ENCODE results near the gene COL7A1. TPM values are rescaled to one million over a fixed set of nuclear protein-coding genes. Genes with fewer than 3 reads are reported as not detected.

Gene COL7A1
- total RNA-seq, 1 experiment from 2014 or later = 0.26 TPM

DNA sequence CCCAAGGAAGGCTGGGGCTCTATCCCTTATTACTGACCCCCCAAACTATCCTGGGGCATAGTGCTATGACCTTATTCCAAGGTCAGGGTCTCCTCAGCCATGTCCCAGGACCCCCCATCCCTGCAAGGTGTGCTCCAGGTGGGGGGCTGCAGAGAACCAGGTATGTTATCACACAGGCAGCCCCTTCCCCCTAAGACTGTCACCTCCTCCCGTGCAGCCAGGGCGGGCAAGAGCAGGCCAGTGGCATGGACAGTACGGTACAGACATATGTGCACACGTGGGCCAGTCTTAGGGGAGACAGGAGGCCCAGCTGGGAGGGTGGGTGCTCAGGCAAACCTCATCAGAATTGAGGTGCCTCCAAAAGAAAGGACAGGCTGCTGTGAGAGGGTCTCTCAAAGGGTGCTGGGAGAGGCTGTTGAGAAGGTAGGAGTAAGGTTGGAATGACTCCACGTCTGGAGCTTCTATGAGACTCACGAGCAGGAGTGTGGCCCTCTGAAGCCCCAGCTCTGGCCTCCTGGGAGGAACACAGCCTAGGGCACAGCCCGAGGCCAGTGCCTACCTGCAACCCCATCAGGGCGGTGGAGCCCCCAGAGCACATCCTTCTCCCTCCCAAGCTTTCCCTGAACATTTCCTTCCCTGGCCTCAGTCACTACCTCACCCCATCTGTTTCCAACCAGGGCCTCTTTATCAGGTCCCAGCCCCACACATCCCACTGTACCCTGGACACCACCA, 1.7 kb upstream of the COL7A1 start:
- in situ Hi-C loops (cut with HindIII; ENCODE audit: low pct_unique_long_range_greater_than_20kb, low sequenced_read_pairs) = no loop called here

DNA sequence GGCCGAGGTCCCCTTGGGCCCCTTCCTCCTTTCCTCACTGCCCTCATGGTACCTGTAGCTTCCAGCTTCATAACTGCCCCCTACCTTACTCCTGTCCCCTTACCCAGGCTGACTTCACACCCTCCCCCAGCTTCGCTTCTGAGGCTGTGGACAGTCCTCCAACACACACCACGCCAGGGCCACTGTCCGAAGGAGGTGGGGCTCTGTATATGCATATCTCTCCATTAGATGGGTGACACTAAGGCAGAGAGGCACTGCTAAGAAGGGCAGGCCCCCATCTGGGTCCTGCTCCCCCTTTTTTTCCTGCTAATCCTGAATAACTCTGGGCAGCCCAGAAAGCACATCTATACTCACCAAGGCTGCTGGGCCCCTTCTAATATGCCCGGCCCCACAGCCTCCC, 1.0 kb upstream of the COL7A1 start:
- in situ Hi-C loops (cut with HindIII; ENCODE audit: low pct_unique_long_range_greater_than_20kb, low sequenced_read_pairs) = no loop called here
- no peak for DNase-seq (ENCODE audit: low read depth, low spot score)

More for the DNA sequence above, 1.7 kb upstream of the COL7A1 start:
- no peak for DNase-seq (ENCODE audit: low read depth, low spot score)

DNA sequence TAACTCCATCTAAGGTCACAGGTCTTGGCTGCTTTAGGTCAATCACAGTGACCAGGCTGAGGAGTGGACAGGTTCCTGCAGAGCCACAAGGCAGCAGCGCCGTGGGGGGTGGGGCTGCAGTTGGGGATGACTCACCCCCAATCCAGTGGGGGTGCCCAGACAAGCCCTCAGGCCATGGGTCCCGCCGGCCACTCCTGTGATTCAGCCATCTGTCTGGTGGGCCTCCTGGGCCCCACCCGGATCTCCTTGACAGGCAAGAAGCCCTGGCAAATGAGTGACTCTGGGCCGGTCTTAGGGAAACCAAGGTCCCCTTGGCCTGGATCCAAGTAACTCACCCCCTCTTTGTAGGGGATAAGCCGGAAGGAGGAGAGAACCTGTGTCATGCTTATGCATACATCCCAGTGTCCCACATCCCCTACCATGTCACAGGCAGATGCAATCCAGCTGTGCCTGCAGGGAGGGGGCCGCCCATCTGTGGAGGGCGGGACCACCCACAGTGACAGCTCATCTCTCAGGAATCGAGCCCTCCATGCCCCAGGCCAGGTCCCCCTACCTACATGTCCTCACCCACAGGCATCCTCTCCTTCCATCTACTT, 495 bp upstream of the COL7A1 start:
- in situ Hi-C loops (cut with HindIII; ENCODE audit: low pct_unique_long_range_greater_than_20kb, low sequenced_read_pairs) = no loop called here
- no peak for DNase-seq (ENCODE audit: low read depth, low spot score)

DNA sequence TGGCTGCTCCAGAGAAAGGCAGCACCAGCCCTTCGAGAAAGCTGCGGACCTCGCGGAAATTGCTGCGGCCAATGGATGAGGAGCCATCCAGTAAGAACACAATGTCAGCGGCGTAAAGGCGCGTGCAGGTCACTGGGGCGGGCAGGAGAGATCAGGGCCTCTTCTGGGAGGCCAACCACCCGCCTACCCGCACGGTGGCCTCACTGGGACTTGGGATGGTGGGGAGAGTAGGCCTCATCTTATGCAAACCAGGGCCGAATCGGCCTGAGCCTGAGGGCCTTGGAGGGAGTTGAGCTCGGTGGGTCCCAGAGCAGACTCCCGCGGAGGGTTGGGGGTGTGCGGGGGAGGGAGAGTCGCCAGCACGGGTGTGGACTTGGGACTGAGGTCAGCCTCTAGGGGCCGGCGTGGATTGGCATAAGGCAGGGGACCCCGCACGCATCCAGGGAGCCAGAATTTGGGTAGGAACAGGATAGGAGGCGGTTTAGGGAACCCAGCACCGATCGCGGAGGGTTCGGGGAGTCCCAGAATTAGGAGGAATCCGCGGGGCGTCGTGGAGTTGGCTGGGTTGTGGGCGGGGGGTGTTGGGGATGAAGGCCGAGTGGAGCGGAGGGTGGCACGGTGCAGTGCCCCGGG, 596 bp downstream of the COL7A1 start:
- in situ Hi-C loops (cut with HindIII; ENCODE audit: low pct_unique_long_range_greater_than_20kb, low sequenced_read_pairs) = no loop called here
- DNase-seq (ENCODE audit: low read depth, low spot score) = no peak

DNA sequence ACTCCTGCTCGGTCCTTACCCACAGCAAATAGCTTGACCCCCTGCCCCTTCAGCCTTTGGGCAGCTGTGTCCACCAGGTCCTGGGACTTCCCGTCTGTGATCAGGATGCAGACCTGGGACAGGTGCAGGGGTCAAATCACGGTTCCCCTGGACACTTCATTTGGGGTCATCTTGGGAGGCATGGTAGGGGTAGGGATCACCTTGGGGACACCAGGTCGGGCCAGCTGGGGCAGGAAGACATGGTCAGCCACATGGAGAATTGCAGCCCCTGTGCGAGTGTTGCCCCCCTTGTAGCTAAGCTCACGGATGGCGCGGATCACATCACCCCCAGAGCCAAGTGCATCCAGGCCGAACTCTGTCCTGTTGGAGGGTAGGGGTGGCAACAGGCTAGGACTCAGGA, 1.8 kb downstream of the COL7A1 start:
- no peak for DNase-seq (ENCODE audit: low read depth, low spot score)
- in situ Hi-C loops (cut with HindIII; ENCODE audit: low pct_unique_long_range_greater_than_20kb, low sequenced_read_pairs) = no loop called here

DNA sequence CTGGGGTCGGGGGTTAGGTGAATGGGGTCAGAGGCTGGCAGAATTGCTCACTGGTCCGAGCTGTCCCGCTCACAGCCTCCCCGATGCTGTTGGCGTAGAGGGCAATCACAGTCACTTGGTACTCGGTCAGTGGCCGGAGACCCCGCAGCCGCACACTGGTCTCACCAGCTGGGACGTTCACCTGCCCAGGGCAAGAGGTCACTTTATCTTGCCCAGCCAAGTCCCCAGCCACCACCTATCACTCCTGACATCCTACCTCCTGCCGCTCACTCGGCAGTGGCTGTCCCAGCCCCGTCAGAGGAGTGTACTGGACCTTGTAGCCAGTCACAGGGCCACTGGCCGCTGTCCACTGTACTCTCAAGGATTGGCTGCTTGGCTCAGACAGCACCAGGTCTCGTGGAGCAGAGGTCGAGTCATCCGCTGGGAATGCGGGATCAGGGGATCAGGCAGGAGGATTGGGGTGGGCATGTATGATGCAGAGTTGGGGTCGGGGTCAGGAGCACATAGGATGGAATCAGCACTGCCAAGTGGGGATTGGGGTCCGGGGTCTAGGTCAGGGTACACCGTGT, 2.5 kb downstream of the COL7A1 start:
- in situ Hi-C loops (cut with HindIII; ENCODE audit: low pct_unique_long_range_greater_than_20kb, low sequenced_read_pairs) = no loop called here
- no peak for DNase-seq (ENCODE audit: low read depth, low spot score)

DNA sequence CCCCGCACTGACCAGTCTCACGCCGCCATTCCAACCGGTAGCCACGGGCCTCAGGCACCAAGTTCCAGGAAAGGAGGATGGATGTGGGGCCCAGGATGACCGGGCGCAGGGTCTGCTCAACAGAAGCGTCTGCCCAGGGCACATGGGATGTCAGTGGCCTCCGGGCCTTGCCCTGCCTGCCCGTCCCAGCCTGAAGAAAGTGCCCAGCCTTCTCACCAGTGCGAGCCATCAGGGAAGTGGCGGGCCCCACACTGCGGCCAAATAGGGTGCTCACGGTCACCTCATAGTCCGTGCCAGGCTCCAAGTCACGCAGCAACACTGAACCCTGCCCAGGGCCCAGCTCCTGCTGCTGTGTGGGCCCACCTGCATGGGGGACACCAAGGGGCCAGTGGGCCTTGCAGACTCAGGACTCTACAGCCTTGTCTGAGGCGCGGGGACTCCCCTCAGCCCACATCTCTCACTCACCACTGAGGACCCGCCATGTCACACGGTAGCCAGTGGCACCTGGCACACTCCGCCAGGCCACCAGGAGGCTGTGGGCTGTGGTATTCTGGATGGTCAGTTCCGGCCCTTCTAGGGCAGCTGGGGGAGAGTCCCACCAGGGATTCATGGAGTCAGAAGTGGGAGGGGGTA, 3.1 kb downstream of the COL7A1 start:
- in situ Hi-C loops (cut with HindIII; ENCODE audit: low pct_unique_long_range_greater_than_20kb, low sequenced_read_pairs) = no loop called here
- no peak for DNase-seq (ENCODE audit: low read depth, low spot score)

DNA sequence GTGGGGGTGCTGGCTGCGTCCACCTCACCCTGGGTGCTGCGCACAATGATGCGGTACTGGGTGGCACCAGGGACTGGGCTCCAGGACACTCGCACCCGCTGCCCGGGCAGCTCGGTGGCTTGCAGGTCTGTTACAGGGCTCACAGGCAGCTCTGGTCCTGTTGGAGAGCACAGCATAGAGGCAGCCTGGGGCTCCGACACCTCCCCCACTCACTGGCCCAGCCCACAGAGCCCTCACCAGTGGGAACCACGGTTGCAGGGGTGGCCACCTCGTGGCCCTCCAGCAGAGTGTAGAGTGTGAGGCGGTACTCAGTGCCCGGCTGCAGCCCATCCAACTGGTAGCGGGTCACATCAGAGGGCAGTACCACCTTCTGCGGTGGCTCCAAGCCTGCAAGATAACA, 3.7 kb downstream of the COL7A1 start:
- DNase-seq (ENCODE audit: low read depth, low spot score) = no peak
- in situ Hi-C loops (cut with HindIII; ENCODE audit: low pct_unique_long_range_greater_than_20kb, low sequenced_read_pairs) = no loop called here

DNA sequence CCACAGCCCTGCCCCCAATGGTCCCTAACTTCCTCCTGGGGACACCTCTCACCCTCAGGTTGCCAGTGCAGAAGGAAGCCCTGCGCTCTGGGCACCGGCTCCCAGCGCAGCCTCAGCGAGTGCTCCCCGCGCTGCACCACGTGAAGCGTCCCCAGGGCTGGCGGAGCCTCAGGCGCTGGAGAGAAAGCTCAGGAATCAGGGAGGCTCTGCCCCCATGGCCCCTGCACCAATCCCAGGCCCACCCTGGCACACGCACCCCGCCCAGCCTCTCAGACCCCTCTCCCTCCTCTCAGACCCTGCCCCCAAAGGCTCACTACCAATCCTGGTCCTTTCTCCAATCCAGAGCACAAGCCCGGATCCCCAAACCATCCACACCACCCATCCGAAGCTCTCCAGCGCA, 6.9 kb downstream of the COL7A1 start:
- no peak for DNase-seq (ENCODE audit: low read depth, low spot score)
- in situ Hi-C loops (cut with HindIII; ENCODE audit: low pct_unique_long_range_greater_than_20kb, low sequenced_read_pairs) = no loop called here

DNA sequence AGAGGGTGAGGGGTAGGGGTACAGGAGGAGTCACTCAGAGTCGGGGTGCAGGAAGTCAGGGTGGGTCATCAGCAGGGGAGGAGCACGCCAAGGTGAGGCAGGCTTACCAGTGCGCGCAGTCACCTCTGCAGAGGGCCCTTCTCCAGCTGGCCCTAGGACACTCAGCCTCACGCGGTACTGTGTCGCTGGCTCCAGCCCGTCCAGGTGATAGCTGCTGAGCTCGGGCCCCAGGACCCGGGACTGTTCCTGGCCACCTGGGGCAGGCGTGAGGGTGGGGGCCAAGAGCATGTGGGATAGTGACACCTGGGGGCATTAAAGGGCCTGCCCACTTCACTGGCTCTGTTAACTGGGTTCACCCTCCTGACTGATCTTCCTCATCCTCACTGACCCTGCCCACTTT, 7.4 kb downstream of the COL7A1 start:
- no peak for DNase-seq (ENCODE audit: low read depth, low spot score)
- in situ Hi-C loops (cut with HindIII; ENCODE audit: low pct_unique_long_range_greater_than_20kb, low sequenced_read_pairs) = no loop called here

DNA sequence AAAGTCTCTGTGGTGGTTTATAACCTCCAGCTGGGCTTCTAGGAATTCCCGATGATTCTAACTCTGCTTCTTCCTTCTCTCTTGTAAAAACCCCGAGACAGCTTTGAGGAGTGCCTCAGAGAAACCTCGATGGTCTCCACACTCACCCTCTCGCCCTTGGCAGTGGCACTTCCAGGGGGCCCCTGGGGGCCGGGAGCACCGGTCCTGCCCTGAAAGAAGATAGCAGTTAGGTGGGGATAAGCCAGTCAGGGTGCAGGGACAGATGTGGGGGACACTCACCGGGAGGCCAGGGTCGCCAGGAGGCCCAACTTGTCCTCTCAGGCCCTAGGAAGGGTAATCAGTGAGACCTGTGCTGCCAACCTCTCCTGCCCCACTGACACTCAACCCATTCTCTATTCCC, 9.7 kb downstream of the COL7A1 start:
- no peak for DNase-seq (ENCODE audit: low read depth, low spot score)
- in situ Hi-C loops (cut with HindIII; ENCODE audit: low pct_unique_long_range_greater_than_20kb, low sequenced_read_pairs) = no loop called here

DNA sequence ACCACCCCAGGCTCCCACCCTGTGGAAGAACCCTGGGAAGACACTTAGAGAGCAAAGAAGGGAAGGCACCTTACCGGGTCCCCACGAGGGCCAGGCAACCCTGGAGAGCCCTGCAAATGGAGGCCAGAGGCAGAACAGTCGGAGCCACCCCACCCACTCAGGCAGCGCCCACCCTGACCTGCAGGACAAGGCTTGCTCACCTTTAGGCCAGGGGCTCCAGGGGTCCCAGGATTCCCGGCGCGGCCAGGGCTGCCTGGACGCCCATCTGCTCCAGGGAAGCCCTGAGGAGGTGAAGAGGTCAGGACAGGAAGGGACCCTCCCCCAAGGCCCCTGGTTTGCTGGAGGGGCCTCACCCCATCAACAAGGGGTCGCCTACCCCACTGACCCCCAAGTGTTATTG, 10.3 kb downstream of the COL7A1 start:
- in situ Hi-C loops (cut with HindIII; ENCODE audit: low pct_unique_long_range_greater_than_20kb, low sequenced_read_pairs) = no loop called here
- no peak for DNase-seq (ENCODE audit: low read depth, low spot score)

DNA sequence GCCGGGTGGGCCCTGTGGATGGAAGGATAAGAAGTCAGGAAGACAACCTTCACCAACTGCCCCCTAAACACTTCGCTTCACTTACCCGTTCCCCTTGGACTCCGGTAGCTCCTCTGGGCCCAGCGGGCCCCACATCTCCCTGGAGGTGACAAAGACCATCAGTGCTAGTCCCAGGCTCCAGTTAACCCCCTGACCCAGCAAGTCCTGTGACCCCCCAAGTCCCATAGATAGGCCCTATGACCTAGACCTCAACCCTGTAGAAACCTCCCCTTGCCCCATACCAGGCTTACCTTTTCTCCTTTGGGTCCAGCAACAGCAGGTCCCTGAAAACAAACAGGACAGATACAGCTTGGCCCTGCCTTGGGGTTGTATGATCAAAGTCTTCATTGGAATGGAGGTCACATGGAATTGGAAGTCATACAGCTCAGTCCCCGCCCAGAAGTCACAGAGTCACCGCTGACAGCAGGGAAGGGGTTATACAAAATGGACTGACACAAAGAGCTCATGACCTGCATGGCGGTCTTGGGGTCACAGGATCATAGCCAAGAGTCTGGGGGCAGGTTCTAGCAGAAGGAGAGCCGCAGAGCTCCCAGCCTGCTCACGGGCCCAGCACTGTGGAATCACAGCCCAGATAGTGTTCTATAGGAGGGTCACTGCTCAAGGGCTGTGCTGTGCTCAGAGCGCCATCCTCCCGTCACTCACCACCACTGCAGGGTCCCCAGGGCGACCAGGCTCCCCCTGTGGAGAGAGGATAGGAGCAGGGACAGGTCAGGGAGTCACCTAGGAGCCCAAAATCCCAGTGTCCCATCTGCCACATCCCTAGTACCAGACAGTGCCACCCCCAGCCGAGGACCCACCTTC, 13.3 kb downstream of the COL7A1 start:
- no peak for DNase-seq (ENCODE audit: low read depth, low spot score)
- in situ Hi-C loops (cut with HindIII; ENCODE audit: low pct_unique_long_range_greater_than_20kb, low sequenced_read_pairs) = no loop called here

DNA sequence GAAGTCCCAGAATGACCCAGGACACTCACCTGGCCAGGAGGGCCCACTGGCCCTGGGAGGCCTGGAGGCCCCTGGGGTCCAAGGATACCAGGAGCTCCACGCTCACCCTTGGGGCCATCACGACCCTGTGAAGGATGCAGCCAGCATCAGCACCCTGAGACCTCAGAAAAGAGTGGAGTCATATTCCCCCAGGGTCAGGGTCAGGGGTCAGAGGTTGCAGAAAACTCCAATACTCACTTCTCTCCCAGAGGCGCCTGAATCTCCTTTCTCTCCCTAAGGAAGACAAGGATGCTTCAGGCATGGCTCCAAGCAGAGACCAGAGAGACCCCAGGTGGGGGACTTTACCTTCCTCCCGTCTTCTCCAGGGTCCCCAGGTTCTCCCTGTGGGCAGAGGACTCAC, 18.5 kb downstream of the COL7A1 start:
- DNase-seq (ENCODE audit: low read depth, low spot score) = no peak

DNA sequence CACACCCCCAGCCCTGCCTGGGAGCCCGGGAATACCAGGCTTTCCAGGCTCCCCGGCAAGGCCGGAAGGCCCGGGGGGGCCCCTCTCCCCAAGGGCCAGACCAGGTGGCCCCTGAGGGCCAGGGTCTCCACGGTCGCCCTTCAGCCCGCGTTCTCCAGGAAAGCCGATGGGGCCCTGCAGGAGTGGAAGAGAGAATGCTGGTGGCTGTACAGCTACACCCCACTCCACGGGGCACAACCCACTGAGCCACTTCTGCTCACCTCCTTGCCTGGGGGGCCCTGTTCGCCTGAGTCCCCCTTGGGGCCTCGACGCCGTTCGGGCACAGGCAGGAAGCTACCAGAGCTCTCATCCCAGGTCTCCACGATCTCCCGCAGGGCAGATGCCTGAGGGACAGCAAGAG, 19.8 kb downstream of the COL7A1 start:
- in situ Hi-C loops (cut with HindIII; ENCODE audit: low pct_unique_long_range_greater_than_20kb, low sequenced_read_pairs) = no loop called here
- DNase-seq (ENCODE audit: low read depth, low spot score) = no peak

More for the DNA sequence above, 18.5 kb downstream of the COL7A1 start:
- in situ Hi-C loops (cut with HindIII; ENCODE audit: low pct_unique_long_range_greater_than_20kb, low sequenced_read_pairs) = no loop called here

DNA sequence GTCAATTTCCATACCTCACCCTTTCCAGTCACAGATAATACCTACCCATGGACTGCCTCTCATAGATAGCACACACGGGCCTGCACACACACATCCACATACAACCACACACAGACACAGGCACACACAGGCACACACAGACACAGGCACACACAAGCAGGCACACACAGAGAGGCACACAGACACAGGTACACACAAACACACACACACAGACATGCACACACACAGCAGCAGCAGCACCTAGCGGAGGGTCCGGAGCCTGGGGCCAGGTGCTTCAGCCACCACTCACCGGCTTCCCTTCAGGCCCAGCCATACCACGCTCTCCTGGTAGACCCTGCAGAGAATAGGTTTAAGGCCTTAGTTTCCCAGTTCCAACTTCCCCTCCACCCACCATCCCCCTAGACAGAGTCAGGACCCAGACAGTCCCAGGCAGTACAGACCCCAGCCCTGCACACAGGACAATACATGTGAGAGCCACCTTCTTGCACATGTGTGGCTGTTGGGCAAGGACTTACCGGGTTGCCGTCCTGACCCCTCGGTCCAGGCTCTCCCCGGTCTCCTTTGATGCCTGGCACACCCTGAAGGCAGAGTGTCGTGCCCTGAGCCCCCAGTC, 21.1 kb downstream of the COL7A1 start:
- DNase-seq (ENCODE audit: low read depth, low spot score) = no peak
- in situ Hi-C loops (cut with HindIII; ENCODE audit: low pct_unique_long_range_greater_than_20kb, low sequenced_read_pairs) = no loop called here

DNA sequence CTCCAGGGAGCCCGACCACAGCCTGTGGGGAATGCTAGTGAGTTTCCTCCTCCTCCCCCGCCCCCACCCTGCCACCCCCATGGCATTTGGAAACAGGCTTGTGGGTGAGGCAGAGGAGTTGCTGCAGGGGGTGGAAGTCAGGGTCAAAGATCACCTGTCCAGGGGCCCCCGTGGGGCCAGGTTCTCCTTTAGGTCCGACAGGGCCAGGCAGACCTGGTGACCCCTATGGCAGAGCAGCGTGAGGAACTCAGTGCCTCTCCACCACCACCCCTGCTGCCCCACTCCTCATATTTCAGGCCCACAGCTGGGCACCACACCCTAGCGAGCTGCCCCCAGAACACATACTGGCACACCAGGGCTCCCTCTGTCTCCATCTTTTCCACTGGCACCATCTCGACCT, 22.6 kb downstream of the COL7A1 start:
- no peak for DNase-seq (ENCODE audit: low read depth, low spot score)
- in situ Hi-C loops (cut with HindIII; ENCODE audit: low pct_unique_long_range_greater_than_20kb, low sequenced_read_pairs) = no loop called here

Data from SK-MEL-5 (cell line).